SK-N-DZ (cell line): ENCODE results near the gene ARID3B.

ENCODE experiments used
- DNase-seq: peaks from one replicate; pipeline ENCODE4 v3.0.0-alpha.2; 2015; ENCODE audit warnings: low spot score

Gene ARID3B

DNA sequence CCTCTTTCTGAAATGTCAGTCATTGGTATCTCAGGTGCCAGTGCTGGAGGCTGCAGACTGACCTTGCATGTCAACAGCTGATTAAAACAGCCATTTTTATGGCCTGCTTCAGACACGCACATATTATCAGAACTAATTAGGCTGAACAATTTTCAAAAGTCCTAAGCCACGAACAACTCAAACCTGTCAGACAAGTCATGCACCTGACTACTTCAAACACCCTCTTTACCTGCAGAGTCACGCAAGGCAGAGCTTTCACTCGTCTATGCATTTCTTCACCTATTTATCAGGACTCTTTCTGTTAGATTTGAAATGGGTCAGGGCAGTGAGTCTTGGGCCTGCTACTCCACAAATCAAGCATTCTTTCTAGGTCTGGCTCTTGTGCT, 101.3 kb downstream of the ARID3B start:
- DNase-seq, result no peak

DNA sequence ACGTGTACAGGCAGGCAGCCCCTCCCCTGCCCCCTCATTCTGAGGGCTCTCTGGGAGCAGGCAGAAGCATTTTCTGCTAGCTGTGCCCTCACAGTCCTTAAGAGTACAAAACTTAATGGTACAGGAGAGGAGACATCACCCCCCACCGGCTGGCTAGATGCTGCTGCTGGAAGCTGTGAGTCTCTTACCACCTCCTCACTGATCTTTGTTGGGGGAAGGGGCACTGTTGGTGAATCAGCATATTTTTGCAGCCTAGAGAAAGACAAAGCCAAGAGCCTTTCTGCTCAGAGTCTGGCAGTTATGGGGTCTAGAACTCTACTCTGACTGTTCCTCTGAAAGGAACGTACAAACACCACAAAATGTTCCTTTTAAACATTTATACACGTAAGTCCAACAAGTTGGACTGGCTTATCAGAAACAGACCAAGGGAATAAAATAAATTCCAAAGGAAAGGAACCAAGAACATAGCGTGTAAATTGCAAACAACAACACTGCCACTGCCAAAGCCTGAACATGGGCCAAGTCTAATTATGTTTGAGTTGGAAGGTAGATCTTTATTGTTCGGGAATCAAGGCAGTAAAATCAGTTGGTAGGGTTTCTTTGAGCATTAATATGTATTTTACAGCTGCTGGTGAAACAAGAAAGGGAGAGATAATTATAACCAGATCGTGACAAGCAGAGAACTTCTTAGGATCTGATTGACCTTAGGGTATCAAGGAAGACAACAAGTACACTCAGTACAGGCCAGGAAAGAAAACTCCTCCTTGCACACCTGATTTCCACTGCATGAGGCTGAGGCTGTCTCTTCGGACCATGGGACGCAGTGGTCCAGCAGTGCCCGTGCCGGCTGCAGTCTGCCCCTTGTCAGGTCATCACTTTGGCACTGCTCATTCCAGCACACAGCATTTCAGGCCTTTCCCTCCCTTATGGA, 102.0 kb downstream of the ARID3B start:
- DNase-seq, result no peak

DNA sequence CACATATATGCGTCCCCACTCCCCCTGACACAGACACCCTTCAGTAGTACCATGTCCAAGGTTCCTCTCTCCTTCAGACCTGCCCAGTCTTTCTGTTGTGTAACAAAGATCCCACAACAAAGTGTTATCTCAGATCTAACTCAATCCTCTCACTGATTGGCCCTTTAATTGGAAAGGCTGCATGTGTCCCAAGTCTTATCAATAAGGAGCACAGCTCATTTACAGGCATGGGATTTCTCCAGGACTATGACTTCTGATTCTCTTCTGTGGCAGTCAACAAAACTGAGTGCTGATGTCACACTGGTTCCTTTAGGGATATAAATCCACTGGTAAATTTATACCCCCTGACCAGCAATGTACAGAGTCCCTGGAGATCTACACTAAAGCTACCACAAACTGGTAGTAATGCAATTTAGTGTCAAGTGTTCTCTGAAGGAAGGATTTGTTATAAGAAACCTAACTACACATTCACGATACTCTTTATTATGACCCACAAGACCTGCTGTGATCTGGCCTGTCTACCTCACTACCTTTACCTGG, 102.7 kb downstream of the ARID3B start:
- DNase-seq, result no peak

DNA sequence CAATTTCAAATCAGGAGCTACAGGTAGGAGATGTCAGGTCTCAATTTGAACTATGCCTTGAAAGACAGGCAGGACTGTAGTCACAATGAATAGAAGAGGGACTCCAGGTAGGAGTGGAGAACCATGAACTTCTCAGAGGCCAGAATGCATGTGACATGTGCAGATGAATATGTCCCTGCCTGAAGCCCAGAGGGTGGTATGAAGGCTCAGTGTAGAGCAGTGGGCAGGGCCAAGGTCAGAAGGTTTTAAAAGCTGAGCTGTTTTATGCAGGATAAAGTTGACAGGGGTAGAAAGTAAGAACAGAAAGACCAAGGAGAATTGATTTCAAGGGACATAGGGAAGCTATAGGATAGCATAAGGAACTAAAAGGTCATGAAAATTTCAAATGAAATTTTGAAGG, 105.5 kb downstream of the ARID3B start:
- no peak for DNase-seq
